ENCODE results near the gene DNASE1L1. TPM values are rescaled to one million over a fixed set of nuclear protein-coding genes. Genes with fewer than 3 reads are reported as not detected.

The DNASE1L1 gene
- polyA plus RNA-seq, 3 donors, result 26.2 to 64.5 (median 27.2) TPM

DNA sequence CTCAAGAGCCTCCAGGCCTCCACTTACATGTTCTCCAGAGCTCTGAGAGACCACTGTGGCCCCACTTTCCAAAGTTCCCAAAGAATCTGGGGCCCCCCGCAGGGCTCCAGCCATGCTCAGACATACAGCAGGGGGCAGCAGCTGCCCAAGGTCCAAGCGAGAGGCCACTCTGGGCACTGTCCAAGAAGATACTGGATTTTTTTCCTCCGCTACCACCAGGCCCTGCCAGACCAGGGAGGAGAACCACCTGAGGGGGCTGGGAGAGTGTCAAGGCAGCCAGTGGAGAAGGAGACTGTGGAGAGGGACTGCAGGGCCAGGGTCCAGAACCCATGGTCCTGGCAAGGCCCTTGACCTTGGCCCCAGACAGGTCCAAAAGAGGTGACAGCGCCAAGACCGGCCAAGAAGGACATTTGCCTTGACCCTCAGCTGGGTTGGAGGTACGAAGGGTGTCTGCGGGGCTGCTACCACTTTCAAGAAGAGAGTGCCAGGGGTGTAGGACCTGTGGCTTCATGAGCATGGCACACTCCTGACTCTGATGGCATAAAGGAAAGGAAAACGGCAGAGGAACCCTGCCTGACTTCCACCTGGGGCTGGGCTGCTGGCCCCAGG, 24.7 kb downstream of the DNASE1L1 start:
- Histone ChIP-seq H3K79me2 (ENCODE audit: insufficient read depth, low read length) (peaks cover 15% of the 10 kb centered on the region), H3K4me3 (replicated peaks in 1 of 3; ENCODE audit: low read depth in 2 of 3, low read length in 3 of 3) (no peak overlapping the region), H3K27me3 (ENCODE audit: control insufficient read depth in 2 of 2, insufficient read depth in 2 of 2, low read length in 2 of 2) (no peaks in the 10 kb centered on the region), H2AFZ (ENCODE audit: insufficient read depth, low read depth, low read length, poor library complexity, severe bottlenecking) (no peak overlapping the region), H3K9me3 (replicated peaks in 1 of 2; ENCODE audit: control insufficient read depth in 1 of 2, insufficient read depth in 1 of 2, low read length in 2 of 2) (no peaks in the 10 kb centered on the region), H3K4me1 (ENCODE audit: control insufficient read depth in 1 of 2, insufficient read depth in 2 of 2, low read length in 2 of 2) (peaks cover 20 to 21% of the 10 kb centered on the region in 2 donors), H4K20me1 (ENCODE audit: insufficient read depth, low read length) (no peaks in the 10 kb centered on the region), H3K4me2 (replicated peaks; ENCODE audit: extremely low read depth, low read length, poor library complexity, severe bottlenecking) (peak overlapping the region; percentile 26), H3K9ac (ENCODE audit: insufficient read depth, low read length, poor library complexity, severe bottlenecking) (no peak overlapping the region), H3K36me3 (replicated peaks in 1 of 2; ENCODE audit: control insufficient read depth in 1 of 2, insufficient read depth in 2 of 2, low read length in 2 of 2) (no peaks in the 10 kb centered on the region), H3K27ac (ENCODE audit: low read depth in 1 of 2, low read length in 2 of 2) (peak overlapping the region in 1 of 2 donors; percentile 48)
- Mint-ChIP-seq H3K27ac (peak overlapping the region; percentile 50 to 83 (median 72)), H3K9me3 (peaks cover 0 to 11% (median 0%) of the 10 kb centered on the region in 7 donors), H3K4me3 (peak overlapping the region; percentile 41 to 42), H3K36me3 (peaks cover 5 to 10% of the 10 kb centered on the region in 2 donors), H3K27me3 (ENCODE audit: low read depth in 3 of 3) (peaks cover 0 to 1% (median 0%) of the 10 kb centered on the region in 3 donors), H3K4me1 (peaks cover 24% of the 10 kb centered on the region)
- intact Hi-C loops (cut with micrococcal nuclease), result no loop called here
- no CpG with 5 or more reads among the region's 8 CpGs for WGBS (ENCODE audit: insufficient coverage)
- TF ChIP-seq, protein P1, sequence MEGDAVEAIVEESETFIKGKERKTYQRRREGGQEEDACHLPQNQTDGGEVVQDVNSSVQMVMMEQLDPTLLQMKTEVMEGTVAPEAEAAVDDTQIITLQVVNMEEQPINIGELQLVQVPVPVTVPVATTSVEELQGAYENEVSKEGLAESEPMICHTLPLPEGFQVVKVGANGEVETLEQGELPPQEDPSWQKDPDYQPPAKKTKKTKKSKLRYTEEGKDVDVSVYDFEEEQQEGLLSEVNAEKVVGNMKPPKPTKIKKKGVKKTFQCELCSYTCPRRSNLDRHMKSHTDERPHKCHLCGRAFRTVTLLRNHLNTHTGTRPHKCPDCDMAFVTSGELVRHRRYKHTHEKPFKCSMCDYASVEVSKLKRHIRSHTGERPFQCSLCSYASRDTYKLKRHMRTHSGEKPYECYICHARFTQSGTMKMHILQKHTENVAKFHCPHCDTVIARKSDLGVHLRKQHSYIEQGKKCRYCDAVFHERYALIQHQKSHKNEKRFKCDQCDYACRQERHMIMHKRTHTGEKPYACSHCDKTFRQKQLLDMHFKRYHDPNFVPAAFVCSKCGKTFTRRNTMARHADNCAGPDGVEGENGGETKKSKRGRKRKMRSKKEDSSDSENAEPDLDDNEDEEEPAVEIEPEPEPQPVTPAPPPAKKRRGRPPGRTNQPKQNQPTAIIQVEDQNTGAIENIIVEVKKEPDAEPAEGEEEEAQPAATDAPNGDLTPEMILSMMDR (IDR thresholded peaks at IDR 0.05), result no peak
- DNase-seq, result no peak

DNA sequence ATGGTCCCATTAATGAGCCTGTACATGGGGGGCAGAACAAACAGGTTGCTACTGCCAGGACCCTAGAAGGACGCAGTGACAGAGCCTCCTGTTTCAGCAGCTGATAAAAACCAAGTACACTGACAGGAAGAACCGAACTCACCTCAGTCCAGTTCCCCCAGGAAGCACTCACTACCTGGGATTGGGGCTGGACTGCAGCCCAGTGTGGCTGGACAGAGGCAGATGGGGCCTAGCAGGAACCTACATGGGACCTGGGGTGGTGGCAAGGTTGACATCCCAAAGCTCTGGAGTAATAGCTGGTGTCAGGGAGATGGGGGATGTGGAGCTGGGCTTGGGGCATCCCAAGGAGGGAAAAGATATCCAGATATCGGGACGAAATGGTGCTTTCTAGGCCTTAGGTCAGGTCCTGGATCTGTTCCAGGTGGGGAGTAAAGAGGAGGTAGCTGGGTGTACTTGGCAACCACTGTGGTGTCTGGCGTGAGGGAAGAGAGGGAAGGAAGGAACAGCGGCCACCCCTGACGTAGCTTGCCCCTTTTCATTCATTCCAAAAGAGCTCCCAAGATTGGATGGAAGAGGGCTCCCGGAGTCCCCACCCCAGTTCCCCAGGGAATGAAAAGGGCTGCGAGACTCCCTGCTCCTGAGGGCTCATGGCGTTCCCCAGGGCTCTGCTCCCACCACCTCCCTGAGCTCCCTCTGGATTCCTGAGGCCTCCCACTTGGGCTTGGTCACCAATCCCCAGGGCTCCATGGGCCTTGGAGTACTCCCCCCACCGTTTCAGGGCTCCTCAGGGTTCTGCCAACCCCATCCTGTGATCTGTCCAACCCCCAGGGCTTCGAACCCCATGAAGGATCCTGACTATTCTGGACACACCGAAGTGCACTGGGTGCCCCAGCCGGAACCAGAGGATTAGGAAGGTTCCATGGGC, 25.4 kb downstream of the DNASE1L1 start:
- H3K27ac ChIP-seq (ENCODE audit: low read depth in 1 of 2, low read length in 2 of 2), result no peak overlapping the region
- no peak overlapping the region for H3K9ac ChIP-seq (ENCODE audit: insufficient read depth, low read length, poor library complexity, severe bottlenecking)
- peaks cover 24% of the 10 kb centered on the region for H3K4me1 Mint-ChIP-seq
- WGBS (ENCODE audit: insufficient coverage), result 70% methylated on average over 3 of the region's 14 CpGs
- DNase-seq, result no peak
- H4K20me1 ChIP-seq (ENCODE audit: insufficient read depth, low read length), result no peaks in the 10 kb centered on the region
- peak overlapping the region in 4 of 7 donors; percentile 5 to 79 (median 49) for H3K27ac Mint-ChIP-seq
- H3K36me3 ChIP-seq (replicated peaks in 1 of 2; ENCODE audit: control insufficient read depth in 1 of 2, insufficient read depth in 2 of 2, low read length in 2 of 2), result no peaks in the 10 kb centered on the region
- H3K9me3 ChIP-seq (replicated peaks in 1 of 2; ENCODE audit: control insufficient read depth in 1 of 2, insufficient read depth in 1 of 2, low read length in 2 of 2), result no peaks in the 10 kb centered on the region
- H3K4me3 Mint-ChIP-seq, result no peak overlapping the region
- H3K36me3 Mint-ChIP-seq, result peaks cover 5 to 10% of the 10 kb centered on the region in 2 donors
- peaks cover 16% of the 10 kb centered on the region for H3K79me2 ChIP-seq (ENCODE audit: insufficient read depth, low read length)
- H3K4me2 ChIP-seq (replicated peaks; ENCODE audit: extremely low read depth, low read length, poor library complexity, severe bottlenecking), result no peak overlapping the region
- peaks cover 0 to 1% (median 0%) of the 10 kb centered on the region in 3 donors for H3K27me3 Mint-ChIP-seq (ENCODE audit: low read depth in 3 of 3)
- TF ChIP-seq, protein P1 (IDR thresholded peaks at IDR 0.05), result no peak
- intact Hi-C loops (cut with micrococcal nuclease), result no loop called here
- no peak overlapping the region for H2AFZ ChIP-seq (ENCODE audit: insufficient read depth, low read depth, low read length, poor library complexity, severe bottlenecking)
- H3K9me3 Mint-ChIP-seq, result peaks cover 0 to 15% (median 3%) of the 10 kb centered on the region in 7 donors
- peaks cover 20 to 21% of the 10 kb centered on the region in 2 donors for H3K4me1 ChIP-seq (ENCODE audit: control insufficient read depth in 1 of 2, insufficient read depth in 2 of 2, low read length in 2 of 2)
- H3K4me3 ChIP-seq (replicated peaks in 1 of 3; ENCODE audit: low read depth in 2 of 3, low read length in 3 of 3), result no peak overlapping the region
- H3K27me3 ChIP-seq (ENCODE audit: control insufficient read depth in 2 of 2, insufficient read depth in 2 of 2, low read length in 2 of 2), result no peaks in the 10 kb centered on the region
